NCI-H2227 (cell line): ENCODE data around the gene TRPV4.

Experiments
- DNase-seq: peaks from one replicate; lab custom pipeline; 2025; ENCODE audit not compliant: unreplicated experiment; lab: John Stamatoyannopoulos, UW

The TRPV4 gene

DNA sequence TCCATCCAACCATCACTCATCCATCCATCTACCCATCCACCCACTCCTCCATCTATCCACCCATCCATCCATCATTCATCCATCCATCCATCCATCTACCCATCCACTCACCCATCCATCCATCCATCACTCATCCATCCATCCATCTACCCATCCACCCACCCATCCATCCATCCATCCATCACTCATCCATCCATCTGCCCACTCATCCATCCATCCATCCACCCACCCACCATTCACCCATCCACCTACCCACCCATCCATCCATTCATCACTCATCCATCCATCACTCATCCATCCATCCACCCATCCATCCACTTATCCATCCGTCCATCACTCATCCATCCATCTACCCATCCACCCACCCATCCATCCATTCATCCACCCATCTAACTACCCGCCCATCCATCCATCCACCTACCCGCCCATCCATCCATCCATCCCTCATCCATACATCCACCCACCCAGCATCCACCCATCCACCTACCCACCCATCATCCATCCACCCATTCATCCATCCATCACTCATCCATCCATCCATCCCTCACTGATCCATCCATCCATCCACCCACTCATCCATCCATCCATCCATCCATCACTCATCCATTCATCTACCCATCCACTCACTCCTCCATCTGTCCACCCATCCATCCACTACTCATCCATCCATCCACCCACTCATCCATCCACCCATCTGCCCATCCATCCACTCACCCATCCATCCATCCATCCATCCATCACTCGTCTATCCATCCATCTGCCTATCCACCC lies 24.1 kb downstream of the TRPV4 start:
- no peak for DNase-seq

DNA sequence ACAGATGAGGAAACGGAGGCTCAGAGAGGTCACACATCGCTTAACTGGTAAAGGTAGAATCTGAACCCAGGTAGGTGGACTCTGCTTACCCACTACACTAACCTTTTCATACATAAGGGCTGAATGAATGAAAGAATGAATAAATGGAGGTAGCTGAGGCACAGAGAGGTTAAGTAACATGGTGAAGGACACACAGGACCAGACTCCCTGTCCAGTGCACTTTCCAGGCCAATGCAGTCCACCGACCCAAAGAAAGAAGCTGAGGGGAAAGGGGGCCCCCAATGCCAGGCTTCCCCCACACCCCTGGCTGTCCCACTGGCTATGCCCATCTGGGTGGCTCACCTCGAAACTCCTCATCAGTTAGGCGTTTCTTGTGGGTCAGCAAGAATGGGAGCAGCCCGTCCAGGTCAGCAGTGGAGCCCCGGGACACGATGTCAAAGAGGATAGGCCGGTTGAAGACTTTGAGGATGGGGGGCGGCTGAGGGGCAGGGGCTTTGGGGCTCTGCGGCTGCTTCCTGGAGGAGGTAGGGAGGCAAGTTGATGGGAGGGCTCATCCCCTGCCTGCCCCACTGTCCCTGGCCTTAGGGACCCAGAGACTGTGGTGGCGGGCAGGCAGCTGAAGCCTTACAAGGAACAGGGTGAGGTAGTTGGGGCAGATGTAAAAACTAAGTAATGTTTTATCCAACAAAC lies 25.1 kb downstream of the TRPV4 start:
- DNase-seq, result no peak

DNA sequence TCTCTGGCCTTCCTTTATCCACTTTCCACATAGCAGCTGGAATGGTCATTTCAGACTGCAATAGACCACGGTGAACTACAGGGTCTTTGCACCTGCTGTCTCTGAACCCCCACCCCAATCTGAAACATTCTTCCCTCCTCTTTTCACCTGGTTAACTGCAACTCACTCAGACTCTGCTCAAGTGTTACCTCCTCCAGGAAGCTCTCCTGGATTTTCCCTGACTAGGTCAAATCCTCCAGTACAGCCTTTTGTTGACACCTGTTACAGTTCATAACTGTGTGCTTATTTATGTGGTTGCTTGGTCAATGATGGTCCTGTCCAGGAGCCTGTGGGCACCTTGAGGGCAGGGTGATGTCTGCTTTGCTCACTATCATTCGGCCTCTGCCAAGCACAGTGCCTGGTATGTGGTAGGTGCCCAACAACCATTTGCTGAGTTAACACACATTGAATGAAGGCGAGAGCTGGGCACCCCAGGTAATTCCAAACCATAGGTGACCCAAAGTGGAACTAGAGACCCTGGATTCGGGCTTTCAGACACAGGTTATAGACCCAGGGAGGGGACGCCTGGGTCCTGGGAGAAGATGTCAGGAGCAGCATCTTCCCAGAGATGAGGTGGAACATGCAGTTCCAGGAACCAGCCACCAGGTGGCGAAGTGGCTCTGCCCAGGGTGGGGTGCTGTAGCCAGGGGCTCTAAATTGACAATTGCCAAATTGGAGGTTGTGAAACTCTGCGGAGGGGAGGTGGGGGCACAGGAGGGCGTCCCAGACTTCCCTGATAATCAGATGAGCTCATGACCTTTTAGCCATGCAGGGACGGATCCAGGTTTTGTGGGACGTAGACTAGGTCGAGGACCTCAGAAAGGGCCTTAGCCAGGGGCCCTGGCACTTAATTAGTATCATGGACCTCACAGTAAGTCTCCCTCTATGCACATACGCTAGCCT lies 28.1 kb downstream of the TRPV4 start:
- DNase-seq, result peak; percentile 71

DNA sequence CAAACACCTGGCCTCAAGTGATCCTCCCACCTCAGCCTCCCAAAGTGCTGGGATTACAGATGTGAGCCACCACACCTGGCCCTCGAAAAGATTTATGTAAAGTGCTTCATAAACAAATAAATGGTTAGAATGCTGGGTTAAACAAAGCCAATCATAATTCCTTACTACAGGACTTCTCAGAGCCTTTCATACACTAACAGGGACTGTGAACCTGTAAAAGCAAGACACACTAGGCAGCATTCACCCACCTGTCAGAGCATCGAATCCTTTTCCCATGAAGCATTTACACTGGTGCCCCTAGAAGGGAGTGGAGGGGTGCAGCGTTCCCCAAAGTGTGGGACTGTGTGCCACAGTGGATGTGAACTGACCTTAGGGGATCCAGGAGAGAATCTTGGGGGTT lies 29.5 kb downstream of the TRPV4 start:
- no peak for DNase-seq

DNA sequence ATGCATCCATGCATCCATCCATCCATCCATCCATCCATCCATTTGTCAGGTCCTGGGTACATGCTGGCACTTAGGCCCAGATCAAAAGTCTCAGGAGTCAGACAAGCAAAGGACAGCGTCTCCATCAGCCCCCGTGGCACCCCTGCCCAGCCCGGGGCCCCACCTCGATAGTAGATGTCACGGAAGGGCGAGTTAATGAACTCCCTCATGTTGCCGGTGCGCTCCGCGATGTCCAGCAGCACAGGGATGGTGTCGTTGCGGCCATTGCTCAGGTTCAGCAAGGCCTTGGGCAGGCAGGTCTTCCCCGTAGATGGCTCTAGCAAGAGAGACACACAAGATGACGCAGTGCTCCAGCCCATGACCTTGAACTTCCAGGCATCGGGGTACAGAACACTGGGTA lies 30.4 kb downstream of the TRPV4 start:
- no peak for DNase-seq

DNA sequence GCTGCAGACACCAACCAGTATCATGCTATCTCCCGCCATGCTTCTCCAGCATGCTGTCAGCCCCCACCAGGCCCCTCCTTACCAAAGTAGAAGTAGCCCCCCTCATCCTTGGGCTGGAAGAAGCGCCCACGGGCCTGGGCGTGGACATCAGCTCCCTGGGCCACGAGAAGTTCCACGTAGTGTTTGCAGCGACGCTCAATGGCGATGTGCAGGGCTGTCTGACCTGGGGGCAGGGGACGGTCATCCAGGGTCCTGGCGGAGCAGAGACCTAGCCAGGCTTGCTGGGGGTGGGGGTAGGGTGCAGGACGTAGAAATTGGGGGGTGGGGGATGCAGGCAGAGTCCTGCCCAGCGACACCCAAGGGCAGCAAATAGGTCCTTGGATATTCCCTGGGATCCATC lies 32.7 kb downstream of the TRPV4 start:
- DNase-seq, result no peak

DNA sequence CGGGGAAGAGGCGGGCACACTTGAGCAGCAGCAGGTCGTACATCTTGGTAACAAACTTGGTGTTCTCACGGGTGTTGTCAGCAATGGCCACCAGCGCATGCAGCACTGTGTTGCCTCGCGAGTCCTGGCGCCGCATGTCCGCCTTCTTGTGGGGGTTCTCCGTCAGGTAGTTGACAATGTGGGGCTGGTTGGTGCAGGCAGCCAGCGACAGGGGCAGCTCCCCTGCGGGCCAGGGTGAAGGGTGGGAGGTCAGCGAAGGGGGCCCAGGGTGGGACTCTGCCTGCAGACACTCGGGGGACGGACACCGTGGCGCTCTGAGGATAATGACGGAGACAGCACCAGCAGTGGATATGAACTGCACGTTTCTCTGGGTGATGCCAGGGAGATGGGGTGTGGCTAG lies 34.5 kb downstream of the TRPV4 start:
- DNase-seq, result no peak

DNA sequence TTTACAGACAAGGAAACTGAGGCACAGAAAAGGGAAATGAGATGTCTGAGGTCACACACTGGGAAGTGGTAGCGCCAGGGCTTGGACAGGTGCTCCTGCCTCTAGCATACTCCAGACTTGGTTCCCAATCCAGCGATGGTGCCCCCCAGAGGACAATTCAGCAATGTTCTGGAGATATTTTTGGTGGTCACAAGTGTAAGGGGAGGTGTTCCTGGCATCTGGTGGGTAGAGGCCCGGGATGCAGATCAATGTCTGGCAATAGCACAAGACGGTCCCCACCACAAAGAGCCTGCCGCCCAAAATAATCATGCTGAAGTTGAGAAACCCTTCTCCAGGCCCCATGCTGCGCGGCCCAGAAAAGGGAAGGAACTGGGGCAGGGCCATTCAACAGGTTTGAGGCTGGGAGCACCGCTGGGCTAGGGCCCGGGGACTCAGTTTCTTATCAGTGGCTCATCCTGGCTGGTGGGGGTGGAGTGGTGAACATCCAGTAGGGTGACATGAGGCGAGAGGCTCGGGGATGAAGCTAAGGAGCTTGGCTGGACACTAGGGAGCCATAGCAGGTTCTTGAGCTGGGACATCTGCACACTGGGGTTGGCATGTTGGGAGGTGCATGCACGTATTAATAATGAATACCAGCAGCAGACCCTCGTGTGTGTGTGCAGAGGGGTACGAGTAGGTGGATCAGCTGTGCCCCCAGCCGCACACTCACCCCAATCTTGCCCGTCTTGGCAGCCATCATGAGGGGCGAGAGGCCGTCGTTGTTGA lies 35.1 kb downstream of the TRPV4 start:
- DNase-seq, result no peak

DNA sequence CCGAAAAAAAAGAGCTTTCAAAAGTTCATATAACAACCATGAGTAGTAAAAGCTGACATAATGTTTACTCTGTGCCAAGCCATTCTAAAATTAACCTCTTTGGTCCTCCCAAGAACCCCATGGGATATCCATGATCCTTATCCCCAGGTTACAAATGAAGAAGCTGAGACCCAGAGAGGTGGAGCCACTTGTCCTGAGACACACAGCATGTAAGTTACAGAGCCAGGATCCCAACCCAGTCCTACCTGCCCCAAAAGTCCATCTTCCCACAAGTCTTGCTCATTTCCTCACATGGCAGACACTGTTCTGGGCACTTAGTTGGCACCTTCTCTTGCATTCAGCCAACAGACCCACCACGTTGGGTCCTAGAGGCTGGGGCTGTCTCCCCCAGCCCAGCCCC lies 37.1 kb downstream of the TRPV4 start:
- no peak for DNase-seq

DNA sequence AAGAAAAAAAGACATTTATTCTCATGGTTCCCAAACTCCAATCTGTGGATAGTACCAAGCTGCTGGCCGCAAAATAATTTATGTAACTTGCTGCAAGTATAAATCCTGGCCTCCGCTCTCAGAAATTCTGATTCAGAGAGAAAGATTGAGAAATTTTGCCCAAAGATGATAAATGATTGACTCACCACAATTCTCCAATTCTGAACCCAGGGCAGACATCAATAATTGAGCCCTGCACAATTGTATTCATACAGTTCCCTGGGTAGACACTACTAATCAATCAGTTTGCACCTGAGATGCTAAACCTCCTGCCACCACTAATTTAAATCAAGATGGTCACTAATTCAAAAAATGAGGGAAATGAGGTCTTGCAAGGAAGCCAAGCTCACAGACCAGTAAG lies 38.2 kb downstream of the TRPV4 start:
- DNase-seq, result no peak

DNA sequence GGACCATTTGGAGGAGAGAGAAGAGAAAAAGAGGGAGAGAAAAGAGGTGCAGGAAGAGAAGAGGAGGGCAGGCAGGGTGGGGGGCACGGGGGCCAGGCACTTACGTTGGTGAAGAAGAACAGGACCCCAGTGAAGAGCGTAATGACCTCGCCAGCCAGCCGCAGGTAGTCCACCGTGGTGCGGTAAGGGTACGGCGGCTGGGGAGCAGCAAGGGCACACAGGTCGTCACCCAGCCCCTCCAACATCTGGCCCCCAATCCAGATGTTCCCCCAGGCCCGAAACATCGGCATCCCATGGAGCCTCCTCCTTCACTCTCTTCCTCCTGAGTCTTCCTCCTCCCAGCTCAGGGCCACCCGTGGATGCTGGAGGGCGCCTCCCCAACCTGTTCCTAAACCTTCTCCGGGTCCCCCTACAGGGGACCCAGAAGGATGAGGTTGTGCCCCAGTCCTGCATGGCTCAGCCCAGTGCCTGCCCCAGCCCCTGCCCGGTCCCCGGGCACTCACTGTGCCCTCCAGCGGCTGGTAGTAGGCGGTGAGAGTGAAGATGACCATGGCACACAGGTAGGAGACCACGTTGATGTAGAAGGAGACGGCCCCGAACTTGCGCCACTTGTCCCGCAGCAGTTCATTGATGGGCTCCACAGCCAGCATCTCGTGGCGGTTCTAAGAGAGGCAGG lies 39.2 kb downstream of the TRPV4 start:
- DNase-seq, result no peak

DNA sequence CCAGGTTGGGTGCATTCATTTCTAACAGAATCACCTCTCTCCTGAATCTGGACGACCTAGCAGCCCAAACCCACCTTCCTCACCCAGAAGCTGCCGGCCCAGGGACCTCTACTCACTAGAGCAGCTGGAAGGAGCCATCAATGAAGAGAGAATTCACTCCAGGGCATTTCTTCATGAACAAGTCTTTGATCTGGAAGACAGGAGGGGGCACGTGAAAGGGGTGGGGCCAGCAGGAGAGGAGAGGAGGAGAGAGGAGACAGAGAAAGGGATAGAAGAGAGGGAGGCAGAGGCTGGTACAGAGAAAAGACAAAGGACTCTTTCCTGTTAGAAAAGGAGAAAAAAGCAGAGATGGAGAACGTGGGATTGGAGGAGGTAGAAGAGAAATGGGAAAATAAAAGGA lies 39.8 kb downstream of the TRPV4 start:
- DNase-seq, result no peak

DNA sequence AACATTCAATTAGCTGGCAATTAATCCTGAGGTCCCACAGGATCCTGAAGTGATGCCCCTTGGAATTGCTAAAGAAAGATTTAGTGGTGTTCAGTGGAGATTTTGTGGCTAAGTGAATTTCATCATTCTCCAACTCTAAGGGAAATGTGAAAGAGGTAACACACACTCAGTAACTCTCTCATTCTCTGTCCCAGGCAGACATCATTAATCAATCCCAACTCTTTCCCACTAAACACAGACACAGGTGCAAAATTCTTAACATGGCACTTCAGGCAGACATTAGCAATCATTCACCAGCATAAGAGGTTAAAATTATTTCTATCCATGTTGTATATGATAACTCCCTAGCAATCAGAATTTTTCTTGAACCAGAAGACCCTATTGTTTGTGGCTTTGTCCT lies 40.2 kb downstream of the TRPV4 start:
- no peak for DNase-seq

DNA sequence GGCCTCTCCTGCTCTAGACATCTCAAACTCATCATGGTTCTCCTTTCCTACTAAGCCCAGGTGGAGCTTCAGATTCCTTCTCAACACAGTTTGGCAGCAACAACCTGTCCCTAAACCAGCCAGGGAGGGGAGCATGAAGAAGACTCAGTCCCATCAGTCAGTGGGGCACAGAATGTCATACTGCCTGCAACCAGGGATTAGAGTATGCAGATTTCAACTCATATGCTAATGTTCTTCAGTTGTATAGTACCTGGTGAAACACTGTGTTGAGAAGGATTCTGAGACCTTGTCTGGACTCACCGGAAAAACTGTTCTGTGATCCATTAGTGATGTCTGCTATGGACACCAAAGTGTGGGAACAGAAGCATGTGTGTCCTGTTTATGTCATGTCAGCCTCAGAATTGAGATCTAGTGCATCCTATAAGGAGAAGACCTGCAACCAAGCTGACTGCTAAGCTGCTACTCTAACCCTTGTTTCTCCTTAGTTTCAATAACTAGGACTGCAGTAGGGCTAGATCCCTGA lies 43.6 kb downstream of the TRPV4 start:
- DNase-seq, result no peak

DNA sequence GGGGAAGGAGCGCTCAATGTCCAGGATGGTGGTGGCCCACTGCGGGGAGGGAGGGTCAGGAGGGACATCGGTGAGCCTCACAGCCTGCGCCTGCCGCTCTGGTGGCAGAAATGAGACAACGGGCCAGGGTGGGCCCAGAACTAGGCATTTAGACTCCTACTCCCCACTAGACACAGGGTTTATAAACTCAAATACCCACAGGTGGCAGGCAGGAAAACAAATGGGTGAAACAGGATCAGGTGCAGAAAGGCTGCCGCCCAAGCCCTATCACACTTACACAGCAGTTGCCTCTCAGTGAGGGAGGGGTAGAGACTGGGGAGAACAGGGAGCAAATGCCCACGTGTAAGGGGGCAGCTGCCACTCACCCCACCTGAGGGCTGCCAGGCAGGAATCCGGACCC lies 46.4 kb downstream of the TRPV4 start:
- no peak for DNase-seq

DNA sequence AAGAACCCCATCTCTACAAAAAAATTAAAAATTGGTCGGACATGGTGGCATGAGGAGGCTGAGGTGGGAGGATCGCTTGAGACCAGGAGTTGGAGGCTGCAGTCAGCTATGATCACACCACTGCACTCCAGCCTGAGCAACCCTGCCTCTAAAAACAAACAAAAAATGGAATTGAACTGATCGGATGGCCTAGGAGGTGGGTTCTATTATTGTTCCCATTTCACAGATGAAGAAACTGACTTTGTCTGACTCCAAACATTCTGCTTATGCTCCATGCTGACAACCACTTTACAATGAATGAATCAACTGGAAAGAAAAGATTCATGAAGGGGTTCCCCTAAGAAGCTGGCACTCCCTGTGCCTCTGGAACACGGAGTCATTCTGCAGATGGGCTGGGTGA lies 47.3 kb downstream of the TRPV4 start:
- no peak for DNase-seq

DNA sequence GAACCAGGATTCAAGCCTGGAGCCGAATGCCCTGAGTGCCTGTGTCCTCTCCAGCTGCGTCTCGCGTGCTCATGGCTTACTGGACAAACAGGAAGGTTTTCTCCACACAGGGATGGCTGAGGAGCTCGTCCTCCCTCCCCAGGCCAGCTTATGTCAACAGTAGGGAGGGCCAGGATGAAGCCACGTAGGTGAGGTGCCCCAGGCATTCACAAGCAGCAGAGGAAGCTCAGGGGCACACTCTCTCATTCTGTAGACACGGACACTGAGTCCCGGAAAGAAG lies 49.3 kb downstream of the TRPV4 start:
- DNase-seq, result no peak

DNA sequence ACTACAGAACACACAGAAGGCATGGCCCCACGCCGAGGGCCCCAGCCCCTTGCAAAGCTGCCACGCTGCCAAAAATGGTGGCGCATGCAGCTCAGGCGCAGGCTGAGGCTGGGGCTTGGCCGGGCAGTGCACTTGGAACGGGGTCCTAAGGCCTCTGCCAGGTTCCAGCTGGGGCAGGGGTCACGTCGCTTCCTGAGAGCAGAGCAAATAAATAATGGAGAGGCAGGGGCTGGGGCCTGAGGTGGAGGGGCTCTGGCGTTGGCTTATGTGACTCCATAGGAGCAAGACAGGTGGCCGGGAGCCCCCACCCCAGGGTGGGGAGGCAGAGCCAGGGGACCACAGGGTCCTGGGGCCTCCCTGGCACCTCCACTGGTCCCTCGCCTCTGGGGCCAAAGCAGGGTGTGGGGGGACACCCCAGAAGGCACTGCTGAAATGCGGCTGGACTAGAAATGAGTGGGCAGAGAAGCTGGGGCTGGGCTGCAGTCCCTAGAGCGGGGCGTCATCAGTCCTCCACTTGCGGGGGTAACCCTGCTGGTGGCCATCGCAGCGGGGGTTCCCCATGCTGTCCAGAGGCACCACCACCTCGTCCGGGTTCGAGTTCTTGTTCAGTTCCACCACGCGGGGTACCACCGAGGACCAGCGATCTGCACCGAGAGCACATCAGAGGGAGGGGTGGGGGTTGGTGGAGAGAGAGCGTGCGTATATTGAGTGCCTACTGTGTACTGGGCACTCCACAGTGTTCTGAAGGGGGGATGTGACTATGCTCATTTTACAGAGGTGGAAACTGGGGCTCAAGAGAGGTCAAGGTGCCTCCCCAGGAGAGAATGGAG lies 49.8 kb downstream of the TRPV4 start:
- DNase-seq, result no peak

DNA sequence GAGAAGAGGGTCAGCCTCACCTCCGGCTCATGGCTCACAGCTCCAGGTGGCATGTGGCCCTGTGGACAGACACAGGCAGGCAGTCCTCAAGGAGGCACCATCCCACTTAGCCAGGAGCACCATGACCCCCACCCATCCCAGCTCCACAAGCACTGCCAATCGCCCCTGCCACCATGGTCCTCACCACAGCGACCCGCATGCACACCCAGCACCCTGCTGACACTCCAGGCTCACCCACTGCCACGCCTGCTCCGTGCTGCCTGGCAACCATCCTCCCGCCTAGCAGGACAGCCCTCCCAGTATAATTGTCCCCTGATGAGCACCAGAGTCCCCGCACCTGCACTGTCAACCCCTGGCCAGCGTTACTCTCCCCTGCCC lies 50.9 kb downstream of the TRPV4 start:
- DNase-seq, result no peak
